A549 (cell line): ENCODE results near the gene RNF214. TPM values are rescaled to one million over a fixed set of nuclear protein-coding genes. Genes with fewer than 3 reads are reported as not detected.
"Not testable (repeated sequence)": the region's sequence is repeated elsewhere in the genome, so short reads cannot be mapped to it uniquely, and the experiment has no call there.

Experiments used
- ATAC-seq, 2 experiments: fragments of 200-7000 bp in 1 of 2; fragments of >200 bp in 1 of 2; cut with Nextera tagmentation in 1 of 2; cut with Tn5 transposase in 1 of 2; 3 replicates each; pipeline versions ENCODE4 v1.8.0 to v1.9.1; 2018 to 2020; ENCODE audit warnings: mild to moderate bottlenecking in 1 of 2, moderate library complexity in 1 of 2
- CTCF ChIA-PET: fragments of 300-600 bp; sonication (Branson Sonifier 250); formaldehyde crosslinking; extraction: SDS; loops from one replicate; lab custom pipeline; 2021; ENCODE audit warnings: antibody characterized with exemption, inconsistent platforms; lab: Yijun Ruan, JAX
- POLR2A ChIA-PET: fragments of 350-600 bp; formaldehyde crosslinking; extraction: SDS; loops from one replicate; lab custom pipeline; 2021; ENCODE audit warnings: antibody characterized with exemption, inconsistent platforms; lab: Yijun Ruan, JAX
- DNase-seq, 2 experiments: peaks; one replicate each; pipeline versions ENCODE4 v3.0.0 to v3.0.0-alpha.2; 2011 to 2016; ENCODE audit warnings: low read depth in 1 of 2, low spot score in 1 of 2
- FAIRE-seq: peaks from 2 replicates; lab custom pipeline; 2011; peaks lifted over from hg19 to GRCh38; lab: Jason Lieb, UNC
- H3K27ac ChIP-seq, 2 experiments: fragments of >200 bp; sonication (Bioruptor Twin); formaldehyde crosslinking; 3 replicates each; pipeline ENCODE4 v1.5.1; 2016 to 2017
- H3K4me1 ChIP-seq: fragments of >200 bp; sonication (Bioruptor Twin); formaldehyde crosslinking; 3 replicates; pipeline ENCODE4 v1.6.1; 2016
- H3K4me2 ChIP-seq: fragments of >200 bp; sonication (Bioruptor Twin); formaldehyde crosslinking; 3 replicates; pipeline ENCODE4 v1.6.1; 2016
- H3K4me3 ChIP-seq: fragments of >200 bp; sonication (Bioruptor Twin); formaldehyde crosslinking; 3 replicates; pipeline ENCODE4 v1.5.1; 2016
- H3K9me3 ChIP-seq: fragments of >200 bp; sonication (Bioruptor Twin); formaldehyde crosslinking; 3 replicates; pipeline ENCODE4 v1.6.1; 2016
- BHLHE40 ChIP-seq: IDR thresholded peaks from 2 replicates; pipeline ENCODE4 v1.6.1; 2012; ENCODE audit warnings: low read depth, low read length, inconsistent platforms
- CEBPB ChIP-seq, 2 experiments: fragments of >200 bp in 1 of 2; sonication (Bioruptor Twin) in 1 of 2; formaldehyde crosslinking in 1 of 2; IDR thresholded peaks; 2 replicates each; pipeline ENCODE4 v1.6.1; 2012 to 2016
- ESRRA ChIP-seq: fragments of 150-350 bp; IDR thresholded peaks from 2 replicates; pipeline ENCODE4 v1.6.1; 2014; ENCODE audit warnings: mild to moderate bottlenecking, low read length, borderline replicate concordance
- FOSL2 ChIP-seq, 2 experiments: fragments of 450-650 bp in 1 of 2; fragments of >200 bp in 1 of 2; sonication (Bioruptor Twin) in 1 of 2; formaldehyde crosslinking; IDR thresholded peaks; 2 replicates each; pipeline versions ENCODE4 v1.5.0 to v1.6.1; 2016 to 2020; ENCODE audit warnings: mild to moderate bottlenecking in 1 of 2, moderate library complexity in 1 of 2
- GATA3 ChIP-seq: IDR thresholded peaks from 2 replicates; pipeline ENCODE4 v1.6.1; 2012; ENCODE audit warnings: borderline replicate concordance
- HOXA7 ChIP-seq: fragments of 250-450 bp; sonication (Bioruptor Pico); IDR thresholded peaks from 2 replicates; pipeline ENCODE4 v1.5.0; 2020; ENCODE audit warnings: mild to moderate bottlenecking, moderate library complexity
- HOXB5 ChIP-seq: fragments of 250-450 bp; sonication (Bioruptor Pico); IDR thresholded peaks from 2 replicates; pipeline ENCODE4 v1.5.0; 2020; ENCODE audit warnings: mild to moderate bottlenecking, moderate library complexity
- KDM1A ChIP-seq: fragments of 200-600 bp; sonication (generic); IDR thresholded peaks from 2 replicates; pipeline ENCODE4 v1.6.1; 2016; ENCODE audit warnings: low read depth, mild to moderate bottlenecking
- NPAS2 ChIP-seq: fragments of 250-450 bp; sonication (Bioruptor Pico); IDR thresholded peaks from 2 replicates; pipeline ENCODE4 v1.8.0; 2022; ENCODE audit warnings: mild to moderate bottlenecking, moderate library complexity, borderline replicate concordance
- POLR2AphosphoS2 ChIP-seq: conservative IDR thresholded peaks from 2 replicates; pipeline ENCODE4 v1.6.1; 2012; ENCODE audit warnings: low read length, improper control_type of control experiment, inconsistent platforms
- RARB ChIP-seq: fragments of 250-450 bp; sonication (Bioruptor Pico); IDR thresholded peaks from 2 replicates; pipeline ENCODE4 v1.8.0; 2021; ENCODE audit warnings: mild to moderate bottlenecking, moderate library complexity
- RCOR1 ChIP-seq: fragments of 150-350 bp; IDR thresholded peaks from 2 replicates; pipeline ENCODE4 v1.6.1; 2014; ENCODE audit warnings: antibody characterized with exemption, low read length, low read depth
- SREBF2 ChIP-seq: fragments of 450-650 bp; IDR thresholded peaks from 2 replicates; pipeline ENCODE4 v1.6.1; 2014; ENCODE audit warnings: mild to moderate bottlenecking, moderate library complexity
- ZFP36 ChIP-seq: fragments of 450-650 bp; IDR thresholded peaks from 2 replicates; pipeline ENCODE4 v1.6.1; 2014; ENCODE audit warnings: borderline replicate concordance; ENCODE audit not compliant: partially characterized antibody
- ZNF302 ChIP-seq: fragments of 250-450 bp; sonication (Bioruptor Pico); IDR thresholded peaks from 2 replicates; pipeline ENCODE4 v1.9.0; 2021; ENCODE audit warnings: inconsistent platforms, mild to moderate bottlenecking, moderate library complexity
- WGBS: methylation state at CpG from one replicate; pipeline ENCODE4 v1.1.6; 2017; ENCODE audit errors: missing lambda C conversion rate; 5-methylcytosine and 5-hydroxymethylcytosine counted together
- polyA plus RNA-seq, 4 experiments: library from polyadenylated mRNA; depleted of rRNA in 3 of 4; stranded (reverse); fragments of >200 nt; fragmentation: RNase III in 1 of 4; extraction: RNeasy Plus Mini Kit Qiagen cat#74134 plus additional on column Dnase treatment in 1 of 4; gene quantifications; 2 replicates in 3 of 4; 3 replicates in 1 of 4; pipeline ENCODE4 v1.2.3, GENCODE V29; 2011 to 2017
- TF ChIP-seq, protein P1 (sequence below): fragments of >200 bp; sonication (Bioruptor Twin); formaldehyde crosslinking; IDR thresholded peaks from 3 replicates; pipeline ENCODE4 v1.5.1; 2016

The RNF214 gene
- polyA plus RNA-seq, 2 of the 4 experiments (the other 2 are of a cell fraction) = 11.0 to 15.9 TPM

GRCh38 chr11:117269856-117270255 is 37.4 kb downstream of the RNF214 start:
- Histone ChIP-seq H3K4me1 (no peaks in the 10 kb centered on the region), H3K9me3 (0 out of 3 replicates have a peak, but pooled peaks cover 2% of the 10 kb centered on the region), H3K27ac (no peak overlapping the region), H3K4me2 (no peak overlapping the region), H3K4me3 (no peak overlapping the region)
- POLR2A ChIA-PET = no interaction called here
- ATAC-seq = no peak
- DNase-seq = no peak
- CTCF ChIA-PET = no interaction called here
- no peak for FAIRE-seq
- WGBS = 100% methylated on average over 2 of the region's 2 CpGs
- TF ChIP-seq GATA3 = no peak
- TF ChIP-seq POLR2AphosphoS2 = no peak
- no peak for TF ChIP-seq HOXB5
- TF ChIP-seq RCOR1 = no peak
- TF ChIP-seq FOSL2 (IDR thresholded peaks at IDR 0.05) = no peak
- TF ChIP-seq FOSL2 (CRISPR knock-in tag; IDR thresholded peaks at IDR 0.05) = no peak
- TF ChIP-seq, protein P1, sequence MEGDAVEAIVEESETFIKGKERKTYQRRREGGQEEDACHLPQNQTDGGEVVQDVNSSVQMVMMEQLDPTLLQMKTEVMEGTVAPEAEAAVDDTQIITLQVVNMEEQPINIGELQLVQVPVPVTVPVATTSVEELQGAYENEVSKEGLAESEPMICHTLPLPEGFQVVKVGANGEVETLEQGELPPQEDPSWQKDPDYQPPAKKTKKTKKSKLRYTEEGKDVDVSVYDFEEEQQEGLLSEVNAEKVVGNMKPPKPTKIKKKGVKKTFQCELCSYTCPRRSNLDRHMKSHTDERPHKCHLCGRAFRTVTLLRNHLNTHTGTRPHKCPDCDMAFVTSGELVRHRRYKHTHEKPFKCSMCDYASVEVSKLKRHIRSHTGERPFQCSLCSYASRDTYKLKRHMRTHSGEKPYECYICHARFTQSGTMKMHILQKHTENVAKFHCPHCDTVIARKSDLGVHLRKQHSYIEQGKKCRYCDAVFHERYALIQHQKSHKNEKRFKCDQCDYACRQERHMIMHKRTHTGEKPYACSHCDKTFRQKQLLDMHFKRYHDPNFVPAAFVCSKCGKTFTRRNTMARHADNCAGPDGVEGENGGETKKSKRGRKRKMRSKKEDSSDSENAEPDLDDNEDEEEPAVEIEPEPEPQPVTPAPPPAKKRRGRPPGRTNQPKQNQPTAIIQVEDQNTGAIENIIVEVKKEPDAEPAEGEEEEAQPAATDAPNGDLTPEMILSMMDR = no peak
- no peak for TF ChIP-seq SREBF2
- TF ChIP-seq CEBPB (IDR thresholded peaks at IDR 0.05) = no peak
- TF ChIP-seq HOXA7 (CRISPR knock-in tag) = no peak
- TF ChIP-seq ZFP36 = no peak

- 94% methylated on average over 4 of the region's 4 CpGs for WGBS
- Histone ChIP-seq H3K9me3 (0 out of 3 replicates have a peak, but pooled peaks cover 2% of the 10 kb centered on the region), H3K4me1 (no peaks in the 10 kb centered on the region), H3K4me2 (no peak overlapping the region), H3K4me3 (no peak overlapping the region)
- ATAC-seq = no peak
- no peak for FAIRE-seq
- no peak for DNase-seq
- POLR2A ChIA-PET = no interaction called here
- TF ChIP-seq ZNF302 (no peak), HOXA7 (CRISPR knock-in tag) (no peak), KDM1A (no peak)
- TF ChIP-seq, all 56 proteins: peak for 0
- CTCF ChIA-PET = interaction anchor here (0.7 kb wide), 1 partner anchor 8 kb away, joined by 3 read pairs; no protein-coding TSS in a partner anchor
- H3K27ac ChIP-seq = no peak overlapping the region
Observed at GRCh38 chr11:117271208-117271607, 38.7 kb downstream of the RNF214 start.

- FAIRE-seq, H3K27ac ChIP-seq, H3K4me1 ChIP-seq, POLR2A ChIA-PET, ATAC-seq, DNase-seq, H3K4me2 ChIP-seq, H3K4me3 ChIP-seq, CTCF ChIA-PET, H3K9me3 ChIP-seq: not testable (repeated sequence)
- WGBS = 95% methylated on average over 5 of the region's 5 CpGs
Observed at GRCh38 chr11:117272175-117272574, 39.7 kb downstream of the RNF214 start.

DNA sequence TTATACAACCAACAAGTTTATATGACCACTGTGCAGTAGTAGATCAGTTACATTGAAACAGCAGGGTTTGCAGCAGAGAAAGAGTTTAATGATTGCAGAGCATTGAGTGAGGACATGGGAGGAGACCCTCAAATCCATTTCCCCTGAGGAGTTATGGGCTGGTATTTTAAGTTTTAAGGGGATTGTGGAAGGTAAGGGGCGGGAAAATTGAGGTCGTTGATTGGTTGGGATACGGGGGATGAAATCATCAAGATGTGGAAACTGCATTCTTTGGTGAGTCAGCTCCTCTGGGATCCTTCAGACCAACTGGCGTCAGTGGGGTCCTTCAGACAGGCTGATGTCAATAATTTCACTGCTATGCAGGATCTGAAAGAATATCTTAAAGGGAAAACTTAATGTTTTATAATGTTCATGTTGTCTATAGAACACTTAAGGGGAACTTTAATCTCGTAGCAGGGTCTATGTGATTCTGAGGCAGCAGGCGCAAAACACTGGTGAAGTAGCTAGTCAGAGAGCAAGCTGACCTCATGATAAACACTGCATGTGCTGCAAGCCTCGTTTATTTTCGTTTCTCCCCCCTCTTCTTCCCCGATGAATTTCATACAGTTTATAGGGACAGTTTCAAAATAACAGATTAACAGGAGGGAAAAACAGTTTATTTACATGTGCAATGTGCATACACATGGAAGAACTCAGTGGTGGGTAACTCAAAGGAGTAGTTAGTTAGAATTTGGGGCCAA is 41.2 kb downstream of the RNF214 start:
- 0 out of 3 replicates have a peak, but pooled peaks cover 2% of the 10 kb centered on the region for H3K9me3 ChIP-seq
- H3K27ac ChIP-seq = no peak overlapping the region
- H3K4me1 ChIP-seq = no peaks in the 10 kb centered on the region
- DNase-seq = peak in 1 of 2 experiments; percentile 20
- 74% methylated on average over 9 of the region's 9 CpGs for WGBS
- H3K4me2 ChIP-seq = no peak overlapping the region
- H3K4me3 ChIP-seq = no peak overlapping the region
- TF ChIP-seq BHLHE40 (no peak), RARB (no peak), NPAS2 (CRISPR knock-in tag) (no peak), ESRRA (no peak), KDM1A (no peak)
- TF ChIP-seq, protein P1 = no peak
- TF ChIP-seq, all 56 proteins: peak for 0
- CTCF ChIA-PET = no interaction called here
- FAIRE-seq (no peak), ATAC-seq (peak in 1 of 2 experiments; percentile 53; a peak in 2 of 6 replicates)
- POLR2A ChIA-PET = no interaction called here
